HCT116 (cell line): Measurements from ENCODE around the gene GALK1. TPM values are rescaled to one million over a fixed set of nuclear protein-coding genes. Genes with fewer than 3 reads are reported as not detected.

ENCODE experiments used
- ATAC-seq: fragments of 200-7000 bp; cut with Tn5 transposase; 2 replicates; pipeline ENCODE4 v1.9.1; 2020; ENCODE audit warnings: mild to moderate bottlenecking, moderate library complexity
- BruUV-seq: library from RNA; stranded (reverse); fragments of 400-500 nt; replicated peaks from 2 replicates; lab custom pipeline; 2021; lab: Mats Ljungman, UMichigan
- CTCF ChIA-PET: fragments of 300-600 bp; sonication (Branson Sonifier 250); formaldehyde crosslinking; loops from one replicate; lab custom pipeline; 2021; ENCODE audit warnings: antibody characterized with exemption; lab: Charles Lee
- POLR2A ChIA-PET: fragments of 300-600, 350-600 bp; sonication (Branson Sonifier 250); formaldehyde crosslinking; loops from one replicate; lab custom pipeline; 2021; ENCODE audit warnings: antibody characterized with exemption; lab: Charles Lee
- RAD21 ChIA-PET, 2 experiments: fragments of 300-600 bp; sonication (Branson Sonifier 250); formaldehyde crosslinking; loops; one replicate each; lab custom pipeline; 2023; ENCODE audit warnings: low total read pairs in 2 of 2; ENCODE audit not compliant: uncharacterized antibody in 2 of 2, unreplicated experiment in 2 of 2, low non-redundant PET in 1 of 2; lab: Charles Lee
- DNase-seq: peaks from one replicate; pipeline ENCODE4 v3.0.0-alpha.2; 2010; ENCODE audit warnings: low read depth, low spot score
- H2AFZ ChIP-seq: fragments of 200-600 bp; shearing (Covaris generic), sonication (generic); 2 replicates; pipeline ENCODE4 v1.6.1; 2017; ENCODE audit warnings: low read depth, mixed run types, mixed read lengths, antibody characterized with exemption, low read length; ENCODE audit not compliant: poor library complexity, severe bottlenecking
- H3K27ac ChIP-seq: 2 replicates; pipeline ENCODE4 v1.5.1; 2012; ENCODE audit warnings: low read depth, low read length
- H3K27me3 ChIP-seq: fragments of 200-600 bp; sonication (generic); 2 replicates; pipeline ENCODE4 v1.6.1; 2016; ENCODE audit warnings: mixed run types, low read length, mixed read lengths; ENCODE audit not compliant: insufficient read depth
- H3K36me3 ChIP-seq, 2 experiments: fragments of 200-500 bp in 1 of 2; fragments of 200-600 bp in 1 of 2; sonication (Bioruptor generic) in 1 of 2; sonication (generic) in 1 of 2; 2 replicates each; pipeline versions ENCODE4 v1.5.1 to v1.6.1; 2014 to 2016; ENCODE audit warnings: low read length in 2 of 2, inconsistent platforms in 1 of 2, mixed read lengths in 1 of 2, mixed run types in 1 of 2; ENCODE audit not compliant: insufficient read depth in 2 of 2, control insufficient read depth in 1 of 2
- H3K4me1 ChIP-seq, 2 experiments: fragments of 200-600 bp in 1 of 2; sonication (generic) in 1 of 2; 2 replicates each; pipeline versions ENCODE4 v1.5.1 to v1.6.1; 2012 to 2017; ENCODE audit warnings: low read length in 2 of 2, inconsistent platforms in 1 of 2, mild to moderate bottlenecking in 1 of 2, mixed read lengths in 1 of 2, mixed run types in 1 of 2, moderate library complexity in 1 of 2; ENCODE audit not compliant: insufficient read depth in 2 of 2, control insufficient read depth in 1 of 2
- H3K4me2 ChIP-seq: fragments of 200-600 bp; sonication (generic); 2 replicates; pipeline ENCODE4 v1.6.1; 2017; ENCODE audit warnings: mixed run types, low read length, mixed read lengths
- H3K4me3 ChIP-seq, 2 experiments: fragments of 200-600 bp in 1 of 2; sonication (generic) in 1 of 2; replicated peaks in 1 of 2; 2 replicates each; pipeline ENCODE4 v1.5.1; 2011 to 2016; ENCODE audit warnings: low read length in 2 of 2, control low read depth in 1 of 2, low read depth in 1 of 2, mild to moderate bottlenecking in 1 of 2, mixed read lengths in 1 of 2, mixed run types in 1 of 2
- H3K79me2 ChIP-seq: fragments of 200-600 bp; sonication (generic); 2 replicates; pipeline ENCODE4 v1.6.1; 2017; ENCODE audit warnings: mild to moderate bottlenecking, mixed run types, low read length, moderate library complexity, mixed read lengths; ENCODE audit not compliant: insufficient read depth
- H3K9ac ChIP-seq: fragments of 200-600 bp; sonication (generic); 2 replicates; pipeline ENCODE4 v1.6.1; 2016; ENCODE audit warnings: low read length, mixed read lengths
- H3K9me2 ChIP-seq: fragments of 200-600 bp; sonication (generic), shearing (Covaris generic); 2 replicates; pipeline ENCODE4 v1.6.1; 2017; ENCODE audit warnings: mixed run types, mild to moderate bottlenecking, moderate library complexity; ENCODE audit not compliant: insufficient read depth
- H3K9me3 ChIP-seq, 2 experiments: fragments of 200-500 bp in 1 of 2; fragments of 200-600 bp in 1 of 2; sonication (Bioruptor generic) in 1 of 2; sonication (generic) in 1 of 2; 2 replicates each; pipeline ENCODE4 v1.6.1; 2014 to 2017; ENCODE audit warnings: low read length in 2 of 2, mixed read lengths in 2 of 2, inconsistent platforms in 1 of 2, low read depth in 1 of 2, mild to moderate bottlenecking in 1 of 2, mixed run types in 1 of 2, moderate library complexity in 1 of 2; ENCODE audit not compliant: control insufficient read depth in 1 of 2, insufficient read depth in 1 of 2
- H4K20me1 ChIP-seq: fragments of 200-600 bp; sonication (generic), shearing (Covaris generic); 2 replicates; pipeline ENCODE4 v1.6.1; 2017; ENCODE audit warnings: mixed run types, mild to moderate bottlenecking, moderate library complexity; ENCODE audit not compliant: insufficient read depth
- CBX3 ChIP-seq: IDR thresholded peaks from 2 replicates; pipeline ENCODE4 v1.6.1; 2012; ENCODE audit warnings: low read depth
- ELF1 ChIP-seq: IDR thresholded peaks from 2 replicates; pipeline ENCODE4 v1.6.1; 2012; ENCODE audit warnings: low read depth, borderline replicate concordance
- EZH2 ChIP-seq: fragments of 200-600 bp; sonication (generic); IDR thresholded peaks from 2 replicates; pipeline ENCODE4 v1.6.1; 2017; ENCODE audit warnings: antibody characterized with exemption, mixed run types
- EZH2phosphoT487 ChIP-seq: fragments of 200-600 bp; IDR thresholded peaks from 2 replicates; pipeline ENCODE4 v1.6.1; 2018; ENCODE audit warnings: antibody characterized with exemption, borderline replicate concordance
- FOSL1 ChIP-seq: IDR thresholded peaks from 2 replicates; pipeline ENCODE4 v1.6.1; 2012; ENCODE audit warnings: low read depth
- JUND ChIP-seq: IDR thresholded peaks from 2 replicates; pipeline ENCODE4 v1.6.1; 2012
- POLR2A ChIP-seq: IDR thresholded peaks from 2 replicates; pipeline ENCODE4 v1.7.0; 2011; ENCODE audit warnings: borderline replicate concordance; ENCODE audit not compliant: insufficient read depth, insufficient read length; ENCODE audit errors: extremely low read depth
- POLR2AphosphoS5 ChIP-seq: IDR thresholded peaks from 2 replicates; pipeline ENCODE4 v1.6.1; 2011; ENCODE audit warnings: mild to moderate bottlenecking, low read depth, low read length, moderate library complexity
- SIN3A ChIP-seq: IDR thresholded peaks from 2 replicates; pipeline ENCODE4 v1.6.1; 2012; ENCODE audit warnings: low read depth
- SP1 ChIP-seq: IDR thresholded peaks from 2 replicates; pipeline ENCODE4 v1.6.1; 2012; ENCODE audit warnings: low read depth
- SRF ChIP-seq: IDR thresholded peaks from 2 replicates; pipeline ENCODE4 v1.6.1; 2012; ENCODE audit warnings: low read depth
- ZFX ChIP-seq: fragments of 450-650 bp; IDR thresholded peaks from 2 replicates; pipeline ENCODE4 v1.6.1; 2017
- ZNF274 ChIP-seq: fragments of 200-500 bp; sonication (Bioruptor generic); IDR thresholded peaks from 2 replicates; pipeline ENCODE4 v1.6.1; 2014; ENCODE audit warnings: mild to moderate bottlenecking, low read depth, low read length, inconsistent platforms
- intact Hi-C: fragments of 100-400 bp; cut with micrococcal nuclease; formaldehyde crosslinking; loops from 2 replicates; pipeline ENCODE4 v1.10.0; 2022
- total RNA-seq: library from RNA; stranded (reverse); gene quantifications from one replicate; pipeline ENCODE4 v1.2.1, GENCODE V29; 2021; ENCODE audit not compliant: unreplicated experiment
- TF ChIP-seq, protein P1 (sequence below), 3 experiments: fragments of 200-600 bp in 1 of 3; sonication (generic) in 1 of 3; IDR thresholded peaks in 2 of 3; conservative IDR thresholded peaks in 1 of 3; 2 replicates each; pipeline ENCODE4 v1.5.1; 2012 to 2017; ENCODE audit warnings: low read depth in 2 of 3, low read length in 2 of 3, antibody characterized with exemption in 1 of 3, borderline replicate concordance in 1 of 3, control low read depth in 1 of 3, mild to moderate bottlenecking in 1 of 3, mixed read lengths in 1 of 3, mixed run types in 1 of 3, moderate library complexity in 1 of 3; ENCODE audit not compliant: insufficient read depth in 1 of 3
- TF ChIP-seq, protein P2 (sequence below): IDR thresholded peaks from 2 replicates; pipeline ENCODE4 v1.6.1; 2012
- TF ChIP-seq, protein P3 (sequence below): IDR thresholded peaks from 2 replicates; pipeline ENCODE4 v1.6.1; 2011; ENCODE audit warnings: mild to moderate bottlenecking, low read length, moderate library complexity; ENCODE audit not compliant: insufficient replicate concordance; ENCODE audit errors: extremely low read depth
- TF ChIP-seq, protein P4 (sequence below): IDR thresholded peaks from 2 replicates; pipeline ENCODE4 v1.6.1; 2012

Gene GALK1
- total RNA-seq, 1 experiment from 2014 or later = 57.8 TPM

DNA sequence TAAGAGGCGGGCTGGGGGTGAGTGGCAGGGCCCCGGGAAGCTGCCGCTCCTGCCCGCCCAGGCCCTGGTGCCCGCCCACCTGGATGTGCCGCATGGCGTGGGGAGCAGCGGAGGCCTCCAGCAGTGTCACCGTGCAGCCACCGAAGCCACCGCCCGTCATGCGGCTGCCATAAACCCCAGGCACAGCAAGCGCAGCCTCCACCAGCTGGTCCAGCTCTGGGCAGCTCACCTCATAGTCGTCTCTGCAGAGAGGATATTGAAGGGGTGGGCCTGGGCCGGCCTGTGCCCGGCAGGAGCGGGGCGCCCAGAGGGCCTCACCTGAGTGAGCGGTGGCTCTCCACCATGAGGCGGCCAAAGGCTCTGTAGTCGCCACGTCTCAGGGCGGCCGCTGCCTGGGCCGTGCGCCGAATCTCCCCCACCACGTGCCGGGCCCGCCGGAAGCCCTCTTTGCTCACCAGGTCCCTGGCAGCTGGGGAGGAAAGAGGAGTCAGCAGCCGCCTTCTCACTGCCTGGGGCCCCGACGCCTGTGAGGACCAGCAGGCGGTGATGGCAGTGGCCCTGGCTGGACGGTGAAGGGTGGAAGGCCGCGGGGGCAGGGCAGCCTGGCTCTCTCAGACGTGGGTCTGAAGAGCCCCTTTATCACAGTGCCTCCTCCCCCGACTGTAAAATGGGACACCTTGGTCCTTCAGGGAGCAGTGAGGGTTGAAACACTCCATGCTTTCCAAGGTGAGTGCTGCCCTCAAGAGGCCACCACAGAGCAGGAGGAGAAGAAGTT lies 6.7 kb downstream of the GALK1 start (continued):
- TF ChIP-seq, protein P1, sequence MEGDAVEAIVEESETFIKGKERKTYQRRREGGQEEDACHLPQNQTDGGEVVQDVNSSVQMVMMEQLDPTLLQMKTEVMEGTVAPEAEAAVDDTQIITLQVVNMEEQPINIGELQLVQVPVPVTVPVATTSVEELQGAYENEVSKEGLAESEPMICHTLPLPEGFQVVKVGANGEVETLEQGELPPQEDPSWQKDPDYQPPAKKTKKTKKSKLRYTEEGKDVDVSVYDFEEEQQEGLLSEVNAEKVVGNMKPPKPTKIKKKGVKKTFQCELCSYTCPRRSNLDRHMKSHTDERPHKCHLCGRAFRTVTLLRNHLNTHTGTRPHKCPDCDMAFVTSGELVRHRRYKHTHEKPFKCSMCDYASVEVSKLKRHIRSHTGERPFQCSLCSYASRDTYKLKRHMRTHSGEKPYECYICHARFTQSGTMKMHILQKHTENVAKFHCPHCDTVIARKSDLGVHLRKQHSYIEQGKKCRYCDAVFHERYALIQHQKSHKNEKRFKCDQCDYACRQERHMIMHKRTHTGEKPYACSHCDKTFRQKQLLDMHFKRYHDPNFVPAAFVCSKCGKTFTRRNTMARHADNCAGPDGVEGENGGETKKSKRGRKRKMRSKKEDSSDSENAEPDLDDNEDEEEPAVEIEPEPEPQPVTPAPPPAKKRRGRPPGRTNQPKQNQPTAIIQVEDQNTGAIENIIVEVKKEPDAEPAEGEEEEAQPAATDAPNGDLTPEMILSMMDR (IDR thresholded peaks at IDR 0.05 in 2 of 3, conservative IDR thresholded peaks at IDR 0.05 in 1 of 3; ENCODE audit: borderline replicate concordance in 1 of 3, insufficient read depth in 1 of 3, low read depth in 2 of 3, low read length in 2 of 3) = peak; percentile 57 to 73 (median 63); a peak in 5 of 6 replicates
- no peak for TF ChIP-seq EZH2phosphoT487

DNA sequence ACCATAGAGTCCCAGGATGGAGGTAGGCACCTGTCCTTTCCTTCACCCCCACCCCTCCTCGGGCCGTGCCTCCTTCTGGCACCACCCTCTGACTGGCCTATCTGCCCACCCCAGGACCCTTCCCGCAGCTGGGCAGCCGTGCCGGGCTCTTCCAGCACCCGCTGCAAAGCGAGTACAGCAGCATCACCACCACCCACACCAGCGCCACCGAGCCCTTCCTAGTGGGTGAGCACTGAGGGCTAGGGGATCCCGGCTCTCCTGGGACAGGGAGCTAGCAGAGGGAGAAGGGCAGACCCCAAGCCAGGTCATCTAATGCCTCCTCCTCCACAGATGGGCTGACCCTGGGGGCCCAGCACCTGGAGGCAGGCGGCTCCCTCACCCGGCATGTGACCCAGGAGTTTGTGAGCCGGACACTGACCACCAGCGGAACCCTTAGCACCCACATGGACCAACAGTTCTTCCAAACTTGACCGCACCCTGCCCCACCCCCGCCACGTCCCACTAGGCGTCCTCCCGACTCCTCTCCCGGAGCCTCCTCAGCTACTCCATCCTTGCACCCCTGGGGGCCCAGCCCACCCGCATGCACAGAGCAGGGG lies 7.8 kb downstream of the GALK1 start:
- intact Hi-C loops = loop anchor here (10.0 kb wide), 1 partner anchor 332 kb away; no protein-coding TSS in a partner anchor
- Histone ChIP-seq H3K9me2 (no peaks in the 10 kb centered on the region), H3K27me3 (no peaks in the 10 kb centered on the region), H3K4me2 (no peak overlapping the region), H3K4me1 (peaks cover 0 to 6% of the 10 kb centered on the region in 2 experiments; a peak in 1 of 4 replicates), H3K79me2 (no peaks in the 10 kb centered on the region), H3K9ac (no peak overlapping the region), H4K20me1 (no peaks in the 10 kb centered on the region), H3K9me3 (no peaks in the 10 kb centered on the region), H3K36me3 (peaks cover 11 to 59% of the 10 kb centered on the region in 2 experiments; a peak in 3 of 4 replicates), H3K27ac (no peak overlapping the region), H2AFZ (no peak overlapping the region), H3K4me3 (no peak overlapping the region)
- BruUV-seq = TSS peak; percentile 78
- TF ChIP-seq CBX3 = no peak
- TF ChIP-seq SIN3A = no peak
- no peak for TF ChIP-seq POLR2AphosphoS5
- TF ChIP-seq, protein P2, sequence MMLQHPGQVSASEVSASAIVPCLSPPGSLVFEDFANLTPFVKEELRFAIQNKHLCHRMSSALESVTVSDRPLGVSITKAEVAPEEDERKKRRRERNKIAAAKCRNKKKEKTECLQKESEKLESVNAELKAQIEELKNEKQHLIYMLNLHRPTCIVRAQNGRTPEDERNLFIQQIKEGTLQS = no peak
- no peak for TF ChIP-seq EZH2phosphoT487
- no peak for TF ChIP-seq SRF
- no peak for TF ChIP-seq ZFX
- TF ChIP-seq, protein P3, sequence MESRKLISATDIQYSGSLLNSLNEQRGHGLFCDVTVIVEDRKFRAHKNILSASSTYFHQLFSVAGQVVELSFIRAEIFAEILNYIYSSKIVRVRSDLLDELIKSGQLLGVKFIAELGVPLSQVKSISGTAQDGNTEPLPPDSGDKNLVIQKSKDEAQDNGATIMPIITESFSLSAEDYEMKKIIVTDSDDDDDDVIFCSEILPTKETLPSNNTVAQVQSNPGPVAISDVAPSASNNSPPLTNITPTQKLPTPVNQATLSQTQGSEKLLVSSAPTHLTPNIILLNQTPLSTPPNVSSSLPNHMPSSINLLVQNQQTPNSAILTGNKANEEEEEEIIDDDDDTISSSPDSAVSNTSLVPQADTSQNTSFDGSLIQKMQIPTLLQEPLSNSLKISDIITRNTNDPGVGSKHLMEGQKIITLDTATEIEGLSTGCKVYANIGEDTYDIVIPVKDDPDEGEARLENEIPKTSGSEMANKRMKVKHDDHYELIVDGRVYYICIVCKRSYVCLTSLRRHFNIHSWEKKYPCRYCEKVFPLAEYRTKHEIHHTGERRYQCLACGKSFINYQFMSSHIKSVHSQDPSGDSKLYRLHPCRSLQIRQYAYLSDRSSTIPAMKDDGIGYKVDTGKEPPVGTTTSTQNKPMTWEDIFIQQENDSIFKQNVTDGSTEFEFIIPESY = no peak
- TF ChIP-seq FOSL1 = no peak
- no peak for TF ChIP-seq JUND
- no peak for TF ChIP-seq POLR2A
- TF ChIP-seq, protein P1 (IDR thresholded peaks at IDR 0.05 in 2 of 3, conservative IDR thresholded peaks at IDR 0.05 in 1 of 3; ENCODE audit: borderline replicate concordance in 1 of 3, insufficient read depth in 1 of 3, low read depth in 2 of 3, low read length in 2 of 3) = no peak
- TF ChIP-seq ELF1 = no peak
- no peak for TF ChIP-seq ZNF274
- TF ChIP-seq EZH2 = no peak
- no peak for TF ChIP-seq SP1
- TF ChIP-seq, protein P4, sequence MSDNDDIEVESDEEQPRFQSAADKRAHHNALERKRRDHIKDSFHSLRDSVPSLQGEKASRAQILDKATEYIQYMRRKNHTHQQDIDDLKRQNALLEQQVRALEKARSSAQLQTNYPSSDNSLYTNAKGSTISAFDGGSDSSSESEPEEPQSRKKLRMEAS = no peak
- no peak for ATAC-seq
- DNase-seq = no peak
- POLR2A ChIA-PET = no interaction called here
- CTCF ChIA-PET = no interaction called here
- RAD21 ChIA-PET = no interaction called here
